ELR (cell line): ENCODE measurements around the gene LEAP2.
"Not testable (repeated sequence)": the region's sequence is repeated elsewhere in the genome, so short reads cannot be mapped to it uniquely, and the experiment has no call there.

Experiments used
- DNase-seq: peaks from one replicate; pipeline ENCODE4 v3.0.0-alpha.2; 2015; ENCODE audit warnings: low read depth

LEAP2 gene

DNA sequence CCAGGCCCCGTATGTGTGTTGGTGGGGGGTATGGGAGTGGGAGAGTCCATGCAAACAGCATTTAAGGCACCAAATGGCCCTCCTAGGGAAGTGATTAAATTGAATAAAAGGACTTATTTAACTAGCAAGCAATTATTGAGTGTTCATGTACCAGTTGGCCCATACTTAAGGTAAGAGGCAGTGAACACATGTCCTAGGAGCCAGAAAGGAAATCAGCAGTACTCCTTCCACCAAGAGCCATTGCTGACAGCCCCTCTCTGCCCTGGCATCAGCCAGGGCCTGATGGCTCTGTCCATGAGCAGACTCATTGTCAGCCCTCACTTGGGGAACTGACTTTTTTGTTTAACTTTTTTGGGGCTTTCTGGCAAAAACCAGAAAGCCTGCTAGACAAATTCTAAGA is 32.6 kb upstream of the LEAP2 start:
- no peak for DNase-seq

DNA sequence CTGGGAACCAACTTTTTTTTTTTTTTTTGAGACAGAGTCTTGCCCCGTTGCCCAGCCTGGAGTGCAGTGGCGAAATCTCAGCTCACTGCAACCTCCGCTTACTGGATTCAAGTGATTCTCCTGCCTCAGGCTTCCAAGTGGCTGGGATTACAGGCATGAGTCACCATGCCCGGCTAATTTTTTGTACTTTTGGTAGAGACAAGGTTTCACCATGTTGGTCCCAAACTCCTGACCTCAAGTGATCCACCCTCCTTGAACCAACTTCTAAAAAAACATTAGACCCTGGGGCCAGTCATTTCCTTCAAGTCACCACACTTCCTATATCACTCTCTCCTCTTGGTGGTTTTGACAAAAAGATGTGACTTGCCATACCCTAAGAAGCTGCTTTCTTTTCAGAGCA is 32.2 kb upstream of the LEAP2 start:
- DNase-seq = peak; percentile 59

DNA sequence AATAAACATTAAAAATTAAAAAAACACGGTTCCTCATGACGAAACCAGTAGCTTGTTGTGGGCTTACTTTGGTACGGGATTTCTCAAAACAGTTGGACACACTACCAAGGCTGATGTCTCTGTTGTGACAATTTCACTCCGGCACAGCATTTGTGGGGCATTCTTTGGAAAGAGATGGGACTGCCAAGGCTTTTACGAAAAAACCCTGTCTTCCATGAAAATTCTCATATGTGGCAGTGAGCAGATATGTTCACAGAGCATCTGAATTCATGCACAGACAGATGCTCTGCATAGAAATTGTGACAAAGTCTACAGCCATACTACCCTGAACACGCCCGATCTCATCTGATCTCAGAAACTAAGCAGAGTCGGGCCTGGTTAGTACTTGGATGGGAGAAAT is 25.2 kb upstream of the LEAP2 start:
- no peak for DNase-seq

DNA sequence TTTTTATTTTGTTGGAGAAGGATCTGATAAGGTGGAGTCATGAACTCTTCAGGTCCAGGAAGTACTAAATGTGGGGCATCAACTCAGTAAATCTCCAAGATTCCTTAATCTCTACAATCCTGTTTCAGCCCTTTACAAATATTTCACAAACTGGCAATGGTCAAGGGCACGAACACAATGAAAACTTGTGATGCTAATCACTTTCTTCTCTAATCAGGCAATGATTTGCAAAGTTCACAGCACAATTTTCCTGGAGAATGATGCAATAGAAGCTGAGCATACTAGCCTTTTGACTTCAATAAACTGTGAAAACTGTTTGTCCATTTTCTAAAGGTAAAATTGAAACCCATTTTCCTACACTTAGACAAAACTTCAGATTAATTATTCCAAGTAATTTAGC is 24.1 kb upstream of the LEAP2 start:
- DNase-seq = no peak

DNA sequence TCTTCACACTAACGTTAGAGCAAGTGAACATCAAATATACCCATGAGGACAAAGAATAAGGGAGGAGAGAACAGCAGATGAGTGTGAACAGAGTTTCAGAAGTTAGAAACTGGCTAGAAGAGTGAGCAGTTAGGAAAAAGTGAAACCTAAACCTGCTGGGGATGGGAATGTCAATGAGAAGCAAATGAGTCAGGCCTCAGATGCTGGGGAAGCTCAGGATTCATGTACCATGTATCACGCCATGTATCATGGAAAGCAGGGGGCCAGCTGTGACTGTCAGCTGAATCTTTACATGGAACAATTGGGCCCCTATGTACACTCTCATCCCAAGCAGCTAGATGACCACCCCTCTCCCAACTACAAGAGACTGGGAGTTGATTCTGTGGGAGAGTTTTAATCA is 23.4 kb upstream of the LEAP2 start:
- peak; percentile 83 for DNase-seq

DNA sequence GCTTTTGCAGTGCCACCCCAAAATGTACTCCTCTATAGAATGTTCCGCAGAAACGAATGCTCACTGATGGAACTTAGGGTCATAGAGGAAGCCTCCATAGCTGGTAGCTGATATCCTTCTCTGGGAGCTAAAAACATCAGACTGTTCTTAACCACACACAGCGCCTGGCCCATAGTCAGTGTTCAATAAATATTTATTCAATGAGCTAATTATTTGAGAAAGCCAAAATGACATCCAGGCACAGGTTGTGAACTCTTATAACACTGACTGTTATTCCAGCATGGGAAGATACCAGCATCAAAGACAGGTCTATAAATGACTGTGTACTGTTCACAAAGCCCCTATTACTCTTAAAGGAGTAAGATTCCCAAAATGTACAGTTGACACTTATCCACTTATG is 20.1 kb upstream of the LEAP2 start:
- no peak for DNase-seq

DNA sequence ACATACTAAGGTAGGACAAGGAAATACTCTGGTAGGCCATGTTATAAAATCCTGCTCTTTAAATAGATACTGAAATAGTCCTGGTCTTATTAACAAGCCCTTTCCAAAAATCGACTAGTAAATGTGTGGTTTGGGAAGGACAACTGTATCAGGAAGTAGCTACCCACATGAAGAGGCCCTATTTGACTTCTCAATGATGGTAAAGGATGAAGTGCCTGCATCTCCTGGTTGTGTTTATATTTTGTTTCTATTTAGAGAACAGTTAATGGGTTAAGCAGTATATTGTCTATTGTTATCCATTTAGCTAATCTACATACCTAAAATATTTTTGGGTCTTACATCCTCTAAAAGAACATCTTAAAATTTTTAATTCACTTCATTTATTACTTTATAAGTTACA is 19.7 kb upstream of the LEAP2 start:
- no peak for DNase-seq

DNA sequence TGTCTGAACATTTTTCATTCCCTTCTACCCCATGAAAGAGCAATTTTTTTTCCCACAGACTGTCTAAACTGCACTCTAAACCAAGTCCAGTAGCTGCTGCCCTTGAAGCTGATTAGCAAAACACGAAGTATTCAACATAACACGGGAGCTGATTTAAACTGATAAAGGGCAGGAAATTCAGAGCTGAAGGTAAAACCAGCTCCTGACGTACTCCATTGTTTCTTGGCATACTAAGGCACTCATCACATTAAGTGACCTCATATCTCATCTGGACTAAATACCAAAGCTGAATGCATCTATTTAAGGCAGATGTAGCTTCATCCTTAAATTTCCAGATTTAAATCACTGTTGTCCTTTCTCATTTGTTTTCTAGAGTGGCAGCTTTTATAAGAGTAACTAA is 19.2 kb upstream of the LEAP2 start:
- peak; percentile 35 for DNase-seq

DNA sequence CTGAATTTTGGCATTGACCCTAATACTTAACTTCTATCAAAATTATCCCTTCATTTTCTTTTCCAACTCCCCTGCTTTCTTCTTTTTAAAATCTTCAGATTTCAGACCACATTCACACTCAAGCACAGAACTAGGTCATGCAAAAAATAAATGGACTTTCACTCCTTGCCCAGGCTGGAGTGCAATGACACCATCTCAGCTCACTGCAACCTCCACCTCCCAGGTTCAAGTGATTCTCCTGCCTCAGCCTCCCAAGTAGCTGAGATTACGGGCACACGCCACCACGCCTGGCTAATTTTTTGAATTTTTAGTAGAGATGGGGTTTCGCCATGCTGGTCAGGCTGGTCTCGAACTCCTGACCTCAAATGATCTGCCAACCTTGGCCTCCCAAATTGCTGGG is 18.5 kb upstream of the LEAP2 start:
- DNase-seq = not testable (repeated sequence)

DNA sequence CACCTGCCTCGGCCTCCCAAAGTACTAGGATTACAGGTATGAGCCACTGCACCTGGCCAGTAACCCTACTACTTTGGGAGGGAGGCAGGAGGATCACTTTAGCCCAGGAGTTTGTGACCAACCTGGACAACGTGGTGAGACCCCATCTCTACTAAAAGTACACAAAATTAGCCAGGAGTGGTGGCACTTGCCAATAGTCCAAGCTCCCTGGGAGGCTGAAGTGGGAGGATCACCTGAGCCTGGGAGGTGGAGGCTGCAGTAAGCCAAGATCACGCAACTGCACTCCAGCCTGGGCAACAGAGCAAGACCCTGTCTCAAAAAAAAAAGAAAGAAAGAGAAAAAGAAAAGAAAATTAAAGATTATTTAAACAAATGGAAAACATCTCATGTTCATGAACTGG is 17.5 kb upstream of the LEAP2 start:
- no peak for DNase-seq

DNA sequence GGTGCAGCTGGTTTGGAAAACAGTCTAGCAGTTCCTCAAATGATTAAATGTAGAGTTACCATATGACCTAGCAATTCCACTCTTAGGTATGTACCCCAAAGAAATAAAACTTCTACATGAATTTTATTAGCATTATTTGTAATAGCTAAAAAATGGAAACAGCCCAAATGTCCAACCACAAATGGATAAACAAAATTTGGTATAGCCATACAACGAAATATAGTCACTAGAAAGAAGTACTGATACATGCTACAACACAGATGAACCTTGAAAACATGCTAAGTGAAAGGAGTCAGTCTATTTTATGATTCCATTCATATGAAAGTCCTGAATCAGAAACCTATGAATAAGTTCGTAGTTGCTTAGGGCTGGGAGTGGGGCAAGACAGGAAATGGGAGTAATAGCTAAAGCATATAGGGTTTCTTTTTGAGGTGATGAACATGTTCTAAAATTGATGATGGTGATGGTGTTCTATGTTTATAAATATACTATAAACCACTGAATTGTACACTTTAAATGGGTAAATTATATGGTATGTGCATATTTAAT is 13.5 kb upstream of the LEAP2 start:
- peak; percentile 58 for DNase-seq

DNA sequence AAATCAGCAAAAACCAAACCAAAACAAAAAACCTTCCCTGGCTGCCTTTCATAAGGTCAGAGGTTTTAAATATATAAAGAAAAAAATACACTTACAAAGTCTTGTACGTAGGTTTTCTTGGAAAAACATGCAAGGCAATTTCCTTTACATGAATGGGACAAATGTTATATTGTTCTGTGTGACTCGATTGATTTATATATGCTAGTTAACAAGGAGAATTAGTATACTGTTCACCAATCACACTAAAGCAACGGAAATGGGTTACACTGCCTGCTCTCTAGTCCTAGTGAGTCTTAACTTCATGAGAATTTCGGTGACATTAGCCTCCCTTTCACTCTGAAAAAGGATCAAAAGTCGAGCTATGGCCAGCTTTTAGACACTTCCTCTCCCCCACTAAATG is 12.7 kb upstream of the LEAP2 start:
- no peak for DNase-seq

DNA sequence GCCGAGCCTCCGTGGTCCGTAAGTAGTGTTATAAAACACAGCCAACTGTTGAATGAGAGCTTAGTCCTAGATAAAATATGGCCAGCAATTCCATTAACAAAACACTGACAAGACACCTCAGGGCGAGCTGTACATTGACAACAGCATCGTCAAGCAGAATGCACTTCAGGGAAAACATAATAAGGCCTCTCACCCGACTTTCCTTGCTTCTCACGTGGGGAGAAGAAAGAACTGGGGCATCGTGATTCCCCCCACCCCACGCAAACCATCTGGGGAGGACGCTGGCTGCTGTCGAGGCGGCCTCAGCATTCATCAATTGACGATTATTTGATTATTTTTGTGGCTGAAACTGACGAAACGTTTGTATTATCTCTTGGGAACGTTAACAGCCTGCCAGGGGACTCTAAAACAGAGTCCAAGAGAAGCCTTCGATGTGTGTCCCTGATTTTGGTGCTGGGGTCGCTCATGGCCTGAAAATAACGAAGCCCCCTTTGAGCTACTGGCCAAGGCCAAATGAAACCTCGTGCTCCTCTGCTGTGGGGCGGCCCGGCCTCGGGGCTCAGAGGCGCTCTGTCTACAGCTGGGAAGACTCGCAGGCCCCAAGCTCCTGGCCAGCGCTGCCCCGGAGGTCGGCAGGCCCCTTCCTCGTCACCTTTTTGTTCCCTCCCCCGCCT is 7.7 kb upstream of the LEAP2 start:
- DNase-seq = no peak

DNA sequence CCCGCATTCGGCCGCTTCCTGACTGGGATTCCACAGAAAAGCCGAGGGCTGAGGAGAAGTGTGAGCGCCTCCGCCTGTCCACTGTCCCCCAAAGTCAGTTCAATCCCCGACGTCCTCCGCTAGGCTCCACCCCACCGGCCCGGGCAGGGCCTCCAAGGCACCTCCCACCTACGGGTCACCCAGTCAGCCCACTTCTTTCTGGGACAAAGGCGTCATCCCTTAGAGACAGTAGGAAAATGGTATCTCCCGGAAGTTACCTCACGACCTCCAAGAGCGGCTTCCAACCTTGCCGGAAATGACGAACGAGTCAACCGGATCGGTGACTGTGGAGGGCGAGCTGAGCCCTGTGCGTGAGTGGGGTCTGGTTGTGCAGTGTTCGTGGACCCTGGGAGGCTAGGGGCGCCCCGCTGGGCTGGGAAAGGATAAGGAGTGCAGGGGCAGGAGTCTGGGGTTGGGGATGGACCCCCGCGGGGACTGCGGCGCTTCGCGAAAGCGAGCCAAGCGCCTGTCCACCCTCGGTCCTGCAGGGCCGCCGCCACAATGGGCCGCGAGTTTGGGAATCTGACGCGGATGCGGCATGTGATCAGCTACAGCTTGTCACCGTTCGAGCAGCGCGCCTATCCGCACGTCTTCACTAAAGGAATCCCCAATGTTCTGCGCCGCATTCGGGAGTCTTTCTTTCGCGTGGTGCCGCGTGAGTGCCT is 7.0 kb upstream of the LEAP2 start, which contains the start of the genes GDF9 and UQCRQ:
GDF9 (minus strand) TSS at position 128 of the 704 bp plus-strand sequence. CDS start 1,936 bp downstream, outside the sequence.
UQCRQ (plus strand) TSS at position 301 of the 704 bp plus-strand sequence; CDS start at position 541, 240 bp downstream.
- DNase-seq = peak; percentile 100

DNA sequence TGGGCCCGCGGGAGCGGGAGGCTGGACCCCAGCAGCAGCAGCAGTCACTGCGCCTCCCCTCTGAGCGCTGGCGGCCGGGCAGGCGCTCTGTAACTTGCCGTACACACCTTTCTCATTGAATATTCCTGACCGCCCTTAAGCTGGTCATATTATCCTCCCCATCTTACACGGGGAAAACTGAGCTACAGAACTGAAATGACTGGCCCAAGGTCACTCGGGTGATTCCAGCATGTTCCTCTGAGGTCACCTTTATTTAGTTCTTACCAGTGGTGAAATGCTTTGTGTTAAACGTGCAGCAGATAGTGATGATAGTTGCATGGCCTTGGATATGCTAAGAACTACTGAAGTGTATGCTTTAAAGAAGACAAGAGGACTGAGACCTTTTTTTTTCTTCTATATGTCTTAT is 6.4 kb upstream of the LEAP2 start:
- no peak for DNase-seq

DNA sequence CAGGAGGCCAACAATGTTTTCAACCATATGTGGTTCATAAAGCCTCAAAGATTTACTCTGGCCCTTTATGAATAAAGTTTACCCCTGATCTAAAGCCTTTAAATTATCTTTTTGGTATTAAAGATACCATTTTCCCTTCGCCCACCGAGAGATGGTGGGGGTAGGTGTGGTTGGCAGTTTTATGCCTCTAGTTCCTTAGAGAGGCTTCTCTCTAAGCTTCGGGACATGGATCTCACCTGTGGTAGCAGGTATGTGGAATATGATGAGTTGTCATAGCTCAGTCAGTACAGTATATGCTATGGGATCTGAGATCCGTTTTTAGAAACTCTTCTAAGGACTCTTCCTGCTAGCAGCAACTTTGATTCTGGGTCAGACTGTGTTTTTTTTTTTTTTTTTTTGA is 4.7 kb upstream of the LEAP2 start:
- DNase-seq = no peak

DNA sequence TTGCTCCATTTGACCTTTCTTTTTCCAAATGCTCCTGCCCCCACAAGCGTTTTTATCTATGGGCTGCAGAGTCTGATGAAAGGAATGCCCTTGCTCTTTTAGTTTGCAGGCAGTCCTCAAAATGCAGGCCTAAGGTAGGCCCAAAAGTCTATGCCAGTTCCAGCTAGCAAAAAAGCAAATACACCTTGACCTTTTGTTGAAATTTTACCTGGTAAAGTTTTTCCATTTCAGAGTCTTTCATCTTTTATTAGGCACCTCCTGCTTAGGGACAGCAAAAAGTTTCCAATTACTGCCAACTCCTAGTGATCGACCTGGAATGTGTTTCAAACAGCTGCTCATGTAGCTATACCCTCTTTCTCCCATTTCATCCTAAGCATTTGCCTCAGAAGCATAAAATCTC is 2.7 kb upstream of the LEAP2 start:
- DNase-seq = no peak

DNA sequence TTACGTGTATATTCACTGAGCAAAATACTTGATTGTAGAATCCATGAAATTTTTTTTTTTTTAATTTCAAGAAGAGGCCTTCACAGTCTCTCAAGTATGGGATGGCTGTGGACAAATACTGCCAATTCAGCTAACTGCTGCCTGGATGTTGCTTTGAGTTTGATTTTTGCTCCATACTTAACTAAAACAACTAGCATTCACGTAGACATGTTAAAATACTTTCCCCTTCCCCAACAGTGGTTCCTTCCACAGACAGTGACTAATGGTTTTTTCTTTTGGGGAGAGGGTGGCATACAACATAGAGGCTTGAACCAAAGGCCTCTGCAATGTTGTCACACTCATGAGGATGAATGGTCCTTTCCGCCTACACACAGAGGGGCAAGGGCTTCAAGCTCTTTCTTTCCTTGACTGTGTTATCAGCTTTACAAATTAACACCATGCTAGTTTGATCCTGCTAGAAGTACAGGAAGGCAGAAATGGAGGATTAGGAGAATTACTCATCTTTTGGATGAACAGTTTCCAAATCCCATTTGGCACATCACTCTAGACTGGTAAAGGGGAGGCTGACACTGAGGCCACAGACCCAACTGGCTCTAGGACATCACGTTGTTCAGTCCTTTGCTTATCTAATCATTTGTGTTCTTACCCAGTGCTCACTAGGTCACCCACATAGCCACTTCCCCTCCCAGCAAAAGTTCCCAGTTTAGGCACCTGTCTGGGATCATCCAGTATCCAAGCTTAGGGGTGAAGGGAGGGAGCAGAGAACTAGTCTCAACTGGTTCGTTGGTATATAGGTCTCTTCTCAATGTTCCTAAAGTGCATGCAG is 1.8 kb upstream of the LEAP2 start:
- DNase-seq = no peak

DNA sequence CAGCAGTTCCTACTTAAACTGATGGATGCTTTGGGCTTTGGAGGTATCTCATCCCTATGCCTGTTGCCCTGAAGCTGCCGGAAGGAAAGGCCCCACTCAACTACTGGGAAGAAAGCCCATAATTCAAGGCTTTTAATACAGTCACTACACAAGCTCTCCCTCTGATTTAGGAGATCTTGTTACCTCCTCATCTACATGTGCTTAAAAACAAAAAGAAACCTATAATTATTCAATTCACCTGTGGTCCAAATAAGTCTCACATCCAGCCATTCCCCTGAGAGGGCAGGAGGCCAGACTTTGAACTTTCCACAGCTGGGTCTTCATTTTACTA is 715 bp upstream of the LEAP2 start:
- DNase-seq = no peak

DNA sequence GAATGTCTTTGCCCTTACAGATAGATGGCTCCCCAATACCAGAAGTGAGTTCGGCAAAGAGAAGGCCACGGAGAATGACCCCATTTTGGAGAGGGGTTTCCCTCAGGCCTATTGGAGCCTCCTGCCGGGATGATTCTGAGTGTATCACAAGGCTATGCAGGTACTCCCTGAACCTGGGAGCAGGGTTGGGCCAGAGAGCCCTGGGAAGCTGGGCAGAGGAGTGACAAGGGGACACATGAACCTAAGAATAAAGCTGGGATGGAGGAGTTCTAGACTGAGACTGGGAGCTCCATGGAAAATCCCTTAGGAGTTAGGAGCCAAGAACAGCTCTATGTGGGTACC is 433 bp downstream of the LEAP2 start:
- no peak for DNase-seq

DNA sequence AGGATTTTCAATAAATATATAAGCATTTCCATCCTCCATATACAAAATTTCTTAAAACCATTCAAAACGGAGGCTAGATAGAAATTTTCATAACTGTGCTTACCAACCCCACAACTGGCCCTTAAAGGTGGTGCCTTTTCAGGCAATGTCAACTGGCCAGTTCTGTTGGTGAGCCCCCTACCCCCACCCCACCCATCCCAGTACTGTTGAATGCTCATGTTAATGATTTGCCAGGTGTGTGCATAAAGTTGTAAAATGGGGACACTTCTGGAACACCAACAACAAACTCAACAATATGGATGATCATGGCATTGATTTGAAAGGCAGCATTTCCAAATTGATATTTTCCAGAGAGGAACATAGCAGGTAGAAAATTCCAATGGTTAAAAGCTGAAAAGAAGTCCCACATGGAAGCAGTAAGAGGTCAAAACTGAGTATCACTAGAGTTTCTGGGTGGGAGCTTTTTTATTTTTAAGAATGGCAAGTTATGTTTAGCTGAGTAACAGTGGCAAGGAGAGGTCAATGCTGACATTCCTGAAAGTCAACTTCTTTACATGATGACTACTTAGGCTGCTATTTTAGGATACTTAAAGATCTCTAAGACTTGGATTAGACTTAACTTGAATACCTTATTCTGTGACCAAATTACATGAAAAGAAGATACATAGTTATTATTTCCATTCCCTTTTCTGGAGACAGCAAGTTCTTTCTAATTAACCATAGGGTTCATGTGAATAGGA is 2.7 kb downstream of the LEAP2 start:
- DNase-seq = peak; percentile 32

DNA sequence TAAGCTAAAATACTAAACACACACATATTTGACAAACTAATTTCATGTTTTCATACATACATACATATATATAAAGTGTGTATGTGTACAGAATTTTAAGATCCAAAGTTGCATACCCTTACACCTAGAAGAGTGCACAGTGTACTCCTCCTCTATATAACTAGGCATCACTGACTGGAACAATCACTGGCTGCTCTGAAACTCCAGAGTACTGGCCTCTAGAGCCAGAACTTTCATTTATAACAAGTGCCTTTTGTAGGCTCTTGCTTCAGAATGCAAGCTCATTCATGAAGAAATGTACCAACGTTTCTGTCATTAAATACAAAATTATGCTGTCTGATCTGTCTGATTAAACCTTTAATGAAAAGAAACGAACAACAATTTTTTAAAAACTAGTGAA is 4.0 kb downstream of the LEAP2 start:
- DNase-seq = no peak
